ENCODE measurements around the gene ZFP36.

Gene ZFP36

DNA sequence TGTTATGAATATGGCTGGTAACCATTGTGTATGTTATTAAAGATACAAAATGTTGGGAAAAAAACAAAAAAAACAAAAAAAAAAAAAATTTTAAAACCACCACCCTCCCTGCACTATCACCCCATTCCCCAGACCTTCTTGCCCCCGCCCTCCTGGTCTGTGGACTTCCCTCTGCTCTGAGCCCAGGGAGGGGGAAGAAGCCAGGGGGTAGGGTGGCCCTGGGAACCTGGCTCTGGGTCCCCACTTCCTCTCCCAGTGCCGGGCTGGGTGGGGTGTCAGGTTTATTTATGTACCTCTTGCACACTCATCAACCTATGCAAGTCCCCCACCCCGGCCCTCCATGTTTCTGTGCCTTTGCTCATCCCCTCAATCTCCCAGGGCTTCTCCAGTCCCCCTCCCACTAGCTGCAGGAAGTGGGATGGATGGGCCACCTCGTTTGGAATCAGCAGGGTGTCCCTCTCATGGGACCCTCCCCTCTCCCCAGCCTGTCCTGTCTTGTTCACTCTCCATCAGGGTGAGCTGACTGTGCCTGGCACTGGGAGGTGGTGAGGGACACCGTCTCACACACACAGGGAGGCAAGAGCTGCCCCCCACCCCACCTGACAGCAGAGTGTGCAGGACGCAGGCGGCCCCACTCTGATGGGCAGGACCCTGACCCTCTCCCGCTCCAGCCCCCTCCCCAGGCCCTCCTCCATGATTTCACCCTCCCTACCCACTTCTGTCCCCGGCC lies 21.6 kb upstream of the ZFP36 start:
- no peak for DNase-seq

DNA sequence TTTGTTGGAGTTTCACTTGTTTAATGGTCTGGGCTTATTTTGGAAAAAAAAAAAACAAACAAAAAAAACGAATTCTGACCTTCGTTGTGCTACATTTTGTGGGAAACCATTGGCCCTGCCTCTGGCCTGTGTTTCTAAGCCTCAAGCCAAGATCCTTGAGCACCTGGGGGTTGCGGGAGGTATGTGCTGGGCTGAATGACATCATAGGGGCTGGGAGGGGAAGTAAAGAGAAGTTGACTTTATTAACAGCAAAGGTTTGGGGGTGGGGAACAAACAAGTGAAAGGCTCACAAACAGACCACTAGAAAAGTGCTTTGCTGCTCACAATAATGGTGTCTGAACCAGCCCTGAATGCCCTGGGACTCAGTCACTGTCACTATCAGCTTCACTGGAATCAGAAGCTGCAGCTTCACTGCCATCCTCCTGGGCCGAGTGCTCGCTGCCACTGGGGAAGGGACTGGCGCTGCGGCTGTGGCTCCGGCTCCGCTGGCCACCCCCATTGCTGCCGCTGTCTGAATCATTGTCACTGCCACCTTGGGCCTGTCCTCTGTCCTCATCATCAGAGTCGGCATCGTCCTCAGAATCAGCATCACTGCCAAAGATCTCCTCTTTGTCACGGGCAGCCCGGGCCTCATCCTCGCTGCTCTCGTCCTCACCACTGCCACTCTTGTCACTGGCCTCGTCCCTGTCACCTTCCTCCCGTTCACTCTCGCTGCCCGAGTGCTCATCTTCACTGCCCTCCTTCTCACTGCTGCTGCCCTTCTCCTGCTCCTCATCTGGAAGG lies 20.8 kb upstream of the ZFP36 start:
- no peak for DNase-seq

DNA sequence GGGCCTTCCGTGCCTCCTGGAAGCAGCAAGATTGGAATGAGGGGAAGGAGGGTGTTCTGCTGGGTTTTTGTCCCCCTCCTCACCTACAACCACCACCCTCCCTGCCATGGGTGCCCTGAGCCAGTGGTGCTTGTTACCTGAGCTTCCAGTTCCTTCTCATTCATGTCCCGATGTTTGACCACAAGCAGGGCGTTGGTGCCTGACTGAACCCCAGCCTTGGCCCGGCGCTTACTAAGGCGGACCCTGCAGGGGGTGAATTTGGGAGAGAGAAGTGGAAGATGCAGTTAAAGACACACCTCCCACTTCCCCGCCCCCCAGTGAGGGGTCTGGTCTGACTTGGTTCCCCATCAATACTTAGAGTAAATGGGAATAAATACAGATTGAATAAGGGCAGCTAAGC lies 20.1 kb upstream of the ZFP36 start:
- DNase-seq, result no peak

DNA sequence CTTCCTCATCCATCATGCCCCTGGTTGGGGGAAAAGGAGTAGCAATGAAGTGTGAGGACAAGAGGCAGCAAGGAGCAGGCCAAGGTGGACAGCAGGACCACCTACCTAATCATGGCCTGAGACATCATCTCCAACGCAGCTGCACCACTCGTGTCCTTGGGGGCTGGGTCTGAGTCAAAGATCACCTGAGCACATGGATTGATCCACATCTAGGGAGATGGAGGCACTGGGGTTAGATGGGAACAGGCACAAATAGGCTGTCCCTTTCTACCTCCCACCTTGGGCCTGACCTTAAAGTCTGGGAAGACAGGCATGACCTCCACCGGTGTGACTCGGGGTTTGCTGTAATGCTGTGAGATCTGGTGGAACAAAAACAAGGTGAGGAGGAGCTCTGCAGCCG lies 18.0 kb upstream of the ZFP36 start:
- no peak for DNase-seq

DNA sequence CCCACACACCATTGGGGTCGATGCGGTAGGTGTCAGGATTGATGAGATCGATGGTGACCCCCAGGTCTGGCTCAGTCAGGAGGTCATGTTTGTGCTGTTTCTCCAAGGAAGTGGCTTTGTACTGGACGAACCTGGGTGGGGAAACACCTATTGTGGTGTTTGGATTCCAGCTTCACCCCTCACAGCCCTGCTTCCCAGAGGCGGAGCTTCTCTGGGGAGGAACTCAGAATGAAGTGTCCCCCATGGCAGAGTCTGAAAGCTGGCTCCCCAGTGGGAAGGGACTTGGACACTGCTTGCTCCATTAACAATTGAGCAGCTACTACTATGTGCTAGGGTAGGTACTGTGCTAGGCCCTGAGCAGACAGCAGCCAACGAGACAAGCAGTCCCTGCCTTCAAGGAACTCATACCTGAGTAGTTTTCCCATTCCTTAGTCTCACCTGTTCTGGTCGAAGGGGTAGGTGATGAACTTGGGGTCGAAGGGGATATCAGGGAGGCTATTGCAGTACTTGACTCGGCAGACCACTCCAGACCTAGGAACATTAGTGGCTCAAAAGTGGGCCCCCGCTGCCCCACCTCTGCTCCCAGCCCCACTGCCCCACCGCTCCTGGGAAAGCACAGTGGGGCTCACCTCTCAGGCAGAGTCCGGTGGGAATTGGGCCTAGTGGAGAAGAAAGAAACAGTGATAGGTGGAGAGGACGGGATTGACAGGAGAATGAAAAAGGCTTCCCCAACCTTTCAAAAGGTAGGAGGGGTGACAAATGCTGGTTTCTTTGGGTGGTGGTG lies 16.8 kb upstream of the ZFP36 start:
- DNase-seq, result no peak

DNA sequence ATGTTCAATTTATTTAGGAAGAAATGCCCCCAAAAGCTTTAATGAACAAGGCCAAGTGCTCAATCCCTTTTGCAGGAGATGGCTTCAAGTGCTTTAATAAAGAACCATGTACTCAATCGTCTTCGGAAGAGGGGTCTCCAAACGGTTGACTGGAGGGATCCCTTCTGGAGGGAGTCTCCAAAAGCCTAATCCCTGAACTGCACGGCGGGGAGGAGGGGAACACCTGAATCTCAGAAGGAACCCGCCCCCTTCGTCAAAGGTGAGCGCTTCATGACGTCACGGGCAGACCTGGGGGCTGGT lies 16.2 kb upstream of the ZFP36 start:
- peak; percentile 80 for DNase-seq

DNA sequence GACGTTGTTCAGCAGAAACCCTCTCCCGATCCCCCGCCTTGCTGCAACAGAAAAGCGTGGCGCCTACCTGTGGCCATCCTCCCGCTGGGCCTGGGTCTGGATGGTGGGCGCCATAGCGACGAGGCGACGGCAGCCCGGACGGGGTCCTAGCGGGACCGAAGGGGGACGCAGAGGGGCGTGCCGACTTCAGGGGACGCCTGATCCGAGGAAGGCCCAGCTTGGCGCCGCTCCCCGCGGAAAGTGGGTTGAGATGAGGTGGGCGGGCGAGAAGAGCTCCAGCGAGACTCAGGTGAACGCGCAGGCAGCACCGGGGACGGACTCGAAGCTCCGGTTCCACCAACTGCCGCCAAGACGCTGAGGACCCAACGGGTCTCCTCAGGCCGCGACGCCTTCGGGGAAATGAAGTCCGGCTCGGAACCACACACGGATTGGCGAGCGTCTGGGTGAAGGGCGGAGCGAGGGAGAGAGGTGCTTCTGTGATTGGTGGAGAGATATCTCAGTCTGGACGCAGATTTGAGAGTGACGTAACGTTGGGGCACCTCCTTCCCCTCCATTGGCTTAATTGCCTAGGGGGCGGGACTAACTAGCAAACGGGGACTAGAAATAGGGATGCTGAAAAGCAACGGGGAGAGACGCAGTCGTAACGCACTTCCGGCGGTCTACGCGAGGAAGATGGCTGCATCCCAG lies 15.8 kb upstream of the ZFP36 start, which contains the start of the genes MED29 and PAF1:
Gene MED29, plus strand, starts transcription at position 628 of the 687 bp plus-strand sequence. Its CDS starts 45 bp downstream, at position 673.
Gene PAF1, minus strand, starts transcription at position 356 of the 687 bp plus-strand sequence. Its CDS starts 242 bp downstream, at position 114.
- peak; percentile 94 for DNase-seq

DNA sequence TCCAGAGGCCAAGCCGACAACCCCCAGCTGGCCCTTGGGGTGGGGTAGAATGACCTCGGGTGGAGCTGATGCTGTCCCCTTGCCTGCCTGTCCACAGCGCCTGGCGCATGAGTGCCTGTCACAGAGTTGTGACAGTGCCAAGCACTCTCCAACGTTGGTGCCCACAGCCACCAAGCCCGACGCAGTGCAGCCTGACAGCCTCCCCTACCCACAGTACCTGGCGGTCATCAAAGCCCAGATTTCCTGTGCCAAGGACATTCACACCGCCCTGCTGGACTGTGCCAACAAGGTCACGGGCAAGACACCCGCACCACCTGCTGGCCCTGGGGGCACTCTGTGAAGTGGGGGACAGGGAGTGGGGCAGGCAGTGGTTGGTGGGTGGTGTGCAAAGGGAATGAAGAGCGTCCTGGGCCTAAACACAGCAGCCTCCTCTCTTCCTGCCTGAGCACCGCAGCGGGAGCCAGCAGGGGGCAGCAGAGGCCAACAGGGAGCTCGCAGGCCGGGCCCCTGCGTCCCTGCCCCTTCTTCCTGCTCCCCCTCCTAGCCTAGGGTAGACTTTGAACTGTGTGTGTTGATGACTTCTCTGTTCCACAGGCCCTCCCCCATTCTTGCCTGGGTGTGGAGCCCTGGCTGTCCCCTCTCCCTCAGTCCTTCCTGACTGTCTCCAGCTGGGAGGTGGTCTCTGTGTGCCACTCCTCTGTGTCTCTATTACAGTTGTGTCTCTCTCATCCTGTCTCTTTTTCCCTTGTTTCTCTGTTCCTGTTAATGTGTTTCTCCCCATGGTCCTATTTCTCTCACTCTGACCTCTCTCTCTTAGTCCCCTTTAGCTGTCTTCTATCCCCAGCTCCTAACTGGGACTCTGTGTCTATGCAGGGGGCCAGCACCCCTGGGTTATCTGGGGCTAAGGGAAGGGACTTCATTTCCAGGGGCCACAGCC lies 9.0 kb upstream of the ZFP36 start:
- DNase-seq, result peak; percentile 87

DNA sequence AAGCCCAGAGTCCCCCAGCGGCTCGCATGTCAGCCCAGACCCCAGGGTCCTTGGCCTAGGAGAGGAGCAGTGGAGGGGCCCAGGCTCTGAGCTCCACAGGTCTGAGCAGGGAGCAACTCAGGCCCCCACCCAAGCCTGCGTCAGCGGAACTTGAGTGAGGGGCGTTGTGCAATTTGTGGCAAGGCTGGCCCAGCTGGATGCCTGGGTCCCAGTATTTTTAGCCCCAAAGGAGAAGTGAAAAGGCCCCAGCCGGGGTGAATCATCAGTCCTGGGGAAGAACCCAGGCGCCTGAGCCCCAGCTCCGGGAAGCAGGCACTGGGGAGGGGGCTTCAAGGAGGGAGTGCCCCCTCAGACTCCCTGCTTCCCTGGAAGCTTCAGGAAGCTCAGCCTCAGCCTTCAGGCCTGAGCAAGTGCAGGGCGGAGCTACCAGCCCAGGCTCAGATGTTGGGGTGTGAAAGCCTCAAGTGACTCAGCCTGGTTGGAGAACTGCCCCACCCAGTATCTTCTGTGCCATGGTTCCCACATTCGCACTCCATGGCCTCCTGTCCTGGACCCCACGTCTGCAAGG lies 8.3 kb upstream of the ZFP36 start:
- DNase-seq, result no peak

DNA sequence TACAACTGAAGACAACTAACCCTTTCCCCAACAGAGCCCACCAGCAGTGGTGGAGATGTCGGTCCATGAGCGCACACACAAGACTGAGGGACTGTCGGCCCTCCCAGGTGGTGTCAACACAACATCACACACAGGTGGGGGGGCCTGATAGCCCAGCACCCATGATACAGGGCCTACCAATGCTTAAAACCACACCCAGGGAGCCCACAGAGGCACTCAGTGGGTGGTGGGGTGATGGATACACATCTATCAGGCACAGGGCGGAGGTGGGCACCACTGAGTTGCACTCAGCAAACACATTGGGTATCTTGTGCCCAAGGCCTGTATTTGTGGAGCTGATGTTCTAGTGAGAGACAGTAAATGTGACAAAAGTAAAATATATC lies 7.0 kb upstream of the ZFP36 start:
- no peak for DNase-seq

DNA sequence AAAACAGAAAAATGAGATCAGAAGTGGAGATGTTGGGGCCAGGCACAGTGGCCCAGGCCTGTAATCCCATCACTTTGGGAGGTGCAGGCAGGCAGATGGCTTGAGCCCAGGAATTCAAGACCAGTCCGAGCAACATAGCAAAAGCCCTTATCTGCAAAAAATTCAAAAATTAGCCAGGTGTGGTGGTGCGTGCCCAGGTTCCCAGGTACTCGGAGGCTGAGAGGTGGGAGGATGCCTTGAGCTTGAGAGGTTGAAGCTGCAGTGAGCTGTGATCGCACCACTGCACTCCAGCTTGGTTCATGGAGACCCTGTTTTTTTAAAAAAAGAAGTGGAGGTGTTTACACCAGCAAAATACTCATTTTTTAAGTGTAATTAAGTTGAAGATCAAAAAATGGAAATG lies 6.6 kb upstream of the ZFP36 start:
- DNase-seq, result no peak

DNA sequence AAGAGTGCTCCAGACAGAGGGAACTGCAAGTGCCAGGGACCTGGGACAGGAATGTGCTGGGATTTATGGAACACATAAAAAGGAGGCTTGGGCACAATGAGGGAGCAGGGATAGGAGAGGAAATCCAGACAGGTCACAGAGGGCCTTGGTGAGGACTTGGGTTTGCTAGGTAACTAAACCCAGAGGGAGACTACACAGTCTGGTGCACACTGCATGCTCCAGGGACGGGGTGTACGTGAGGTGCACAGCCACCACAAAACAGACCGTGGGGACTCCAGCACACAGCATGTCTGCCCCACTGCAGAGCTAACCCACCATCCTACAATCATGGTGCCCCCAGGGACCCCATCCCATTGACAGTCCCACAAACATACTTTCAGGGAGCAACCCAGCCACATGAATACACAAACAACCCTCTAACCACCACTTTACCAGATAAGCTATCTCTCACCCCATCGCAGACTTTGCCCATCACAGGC lies 5.5 kb upstream of the ZFP36 start:
- DNase-seq, result no peak

DNA sequence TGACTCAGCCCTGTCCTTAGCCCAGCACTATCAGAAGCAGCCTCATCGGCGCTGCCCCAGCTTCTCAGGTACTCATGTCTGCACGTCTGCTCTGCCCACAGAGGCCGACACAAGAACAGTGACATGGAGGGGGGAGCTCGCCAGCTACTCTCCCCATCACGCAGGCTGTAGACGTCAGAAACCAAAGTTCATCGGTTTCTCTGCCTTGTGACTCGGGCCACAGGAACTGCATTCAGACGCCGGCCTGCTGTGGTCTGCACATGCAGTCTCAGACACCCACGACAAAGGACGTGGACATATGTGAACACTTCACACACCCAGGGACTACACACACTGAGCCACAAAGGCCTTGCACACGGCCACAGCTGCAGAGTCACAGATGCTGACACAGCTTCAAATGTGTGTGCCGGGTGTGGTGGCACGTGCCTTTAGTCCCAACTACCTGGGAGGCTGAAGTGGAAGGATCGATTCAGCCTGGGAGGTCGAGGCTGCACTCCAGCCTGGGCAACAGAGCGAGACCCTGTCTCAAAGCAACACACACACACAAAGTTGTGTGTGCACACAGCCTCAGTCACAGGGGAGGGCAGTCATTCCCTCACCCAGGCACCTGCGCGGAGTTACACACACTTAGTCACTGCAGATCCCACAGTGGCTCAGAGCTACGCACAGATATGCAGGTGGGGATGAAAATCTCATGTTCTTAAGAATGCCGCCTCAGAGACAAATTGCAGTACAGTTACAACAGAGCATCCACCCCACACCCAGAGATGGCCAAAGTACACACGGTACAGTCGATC lies 4.9 kb upstream of the ZFP36 start:
- peak; percentile 63 for DNase-seq

DNA sequence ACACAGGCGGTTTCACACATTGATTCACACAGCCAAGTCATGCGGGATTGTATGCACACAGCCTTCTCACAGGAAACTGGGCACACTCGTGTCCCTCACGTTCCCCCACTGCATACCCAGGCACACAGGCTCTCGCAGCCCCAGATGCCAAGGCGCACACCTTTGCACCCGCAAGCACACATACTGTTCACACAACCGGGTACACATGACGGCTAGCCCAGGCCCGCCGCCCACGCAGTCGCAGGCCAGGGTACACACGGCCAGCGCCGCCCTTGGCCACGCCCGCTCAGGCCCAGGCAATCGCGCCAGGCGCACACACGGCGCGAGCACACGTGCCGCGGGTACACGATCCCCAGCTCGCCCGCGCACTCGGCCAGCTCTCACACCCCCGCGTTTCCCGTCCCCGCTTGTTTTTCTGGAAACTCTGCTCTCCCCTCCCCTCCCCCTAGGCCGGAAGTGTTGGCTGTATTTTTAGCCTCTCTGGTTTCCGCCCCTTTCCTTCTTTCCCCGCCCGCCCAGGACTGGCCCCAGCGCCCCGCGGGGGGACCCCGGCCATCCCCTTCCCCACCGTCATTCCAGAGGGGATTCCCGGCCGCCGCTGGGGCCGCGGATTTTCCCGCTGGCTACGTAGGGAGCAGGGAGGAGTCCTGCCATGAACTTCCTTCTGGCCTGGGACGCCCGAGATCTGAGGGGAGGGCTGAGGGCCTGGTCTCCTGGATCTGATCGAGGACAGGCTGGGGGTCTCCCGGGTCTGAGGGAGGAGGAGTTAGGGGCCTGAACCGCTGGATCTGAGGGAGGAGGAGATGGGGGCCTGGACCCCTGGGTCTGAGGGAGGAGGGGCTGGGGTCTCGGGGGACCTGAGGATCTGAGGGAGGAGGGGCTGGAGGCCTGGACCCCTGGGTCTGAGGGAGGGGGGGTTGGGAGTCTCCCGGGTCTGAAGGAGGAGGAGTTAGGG lies 4.0 kb upstream of the ZFP36 start:
- peak; percentile 83 for DNase-seq

DNA sequence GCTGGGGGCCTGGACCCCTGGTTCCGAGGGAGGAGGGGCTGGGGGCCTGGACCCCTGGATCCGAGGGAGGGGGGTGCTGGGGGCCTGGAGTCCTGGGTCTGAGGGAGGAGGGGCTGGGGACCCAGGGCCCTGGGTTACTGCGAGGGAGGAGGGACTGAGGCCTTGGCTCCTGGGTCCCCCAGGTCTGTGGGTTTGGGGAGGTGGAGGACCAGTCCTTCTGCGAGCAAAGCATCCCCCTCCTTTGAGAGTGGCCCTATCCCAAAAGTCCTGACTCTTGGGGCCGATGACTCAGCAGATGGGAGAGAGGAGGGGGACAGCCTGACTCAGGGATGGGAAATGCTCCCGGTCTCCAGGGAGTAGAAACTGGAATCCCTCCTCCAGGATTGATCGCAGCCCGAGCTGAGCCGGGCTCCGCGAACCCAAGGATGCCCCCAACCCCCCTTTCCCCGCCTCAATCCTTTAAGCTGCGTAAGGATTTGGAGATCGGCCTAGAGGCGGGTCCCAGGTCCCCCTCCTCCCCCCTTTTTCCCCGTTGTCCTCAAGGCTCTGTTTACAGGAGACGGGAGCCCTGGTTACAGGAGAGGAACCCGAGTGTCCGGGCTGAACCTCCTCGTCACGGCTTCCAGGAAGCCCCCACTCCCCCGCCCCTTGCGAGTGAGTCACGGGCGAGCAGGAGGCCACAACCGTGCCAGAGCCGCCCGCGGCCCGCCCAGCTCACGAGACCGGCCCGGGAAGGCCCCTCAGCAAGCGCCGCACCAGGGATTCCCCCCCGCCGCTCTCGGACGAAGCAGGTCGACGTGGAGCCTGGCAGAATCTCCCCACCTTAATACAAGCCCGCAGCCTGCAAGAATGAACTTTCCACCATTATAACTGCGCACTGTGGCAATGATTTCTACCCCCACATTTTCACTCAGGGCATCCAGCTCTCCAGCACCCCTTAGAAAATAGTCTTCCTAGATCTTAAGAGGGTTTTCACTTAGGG lies 3.0 kb upstream of the ZFP36 start:
- peak; percentile 94 for DNase-seq

DNA sequence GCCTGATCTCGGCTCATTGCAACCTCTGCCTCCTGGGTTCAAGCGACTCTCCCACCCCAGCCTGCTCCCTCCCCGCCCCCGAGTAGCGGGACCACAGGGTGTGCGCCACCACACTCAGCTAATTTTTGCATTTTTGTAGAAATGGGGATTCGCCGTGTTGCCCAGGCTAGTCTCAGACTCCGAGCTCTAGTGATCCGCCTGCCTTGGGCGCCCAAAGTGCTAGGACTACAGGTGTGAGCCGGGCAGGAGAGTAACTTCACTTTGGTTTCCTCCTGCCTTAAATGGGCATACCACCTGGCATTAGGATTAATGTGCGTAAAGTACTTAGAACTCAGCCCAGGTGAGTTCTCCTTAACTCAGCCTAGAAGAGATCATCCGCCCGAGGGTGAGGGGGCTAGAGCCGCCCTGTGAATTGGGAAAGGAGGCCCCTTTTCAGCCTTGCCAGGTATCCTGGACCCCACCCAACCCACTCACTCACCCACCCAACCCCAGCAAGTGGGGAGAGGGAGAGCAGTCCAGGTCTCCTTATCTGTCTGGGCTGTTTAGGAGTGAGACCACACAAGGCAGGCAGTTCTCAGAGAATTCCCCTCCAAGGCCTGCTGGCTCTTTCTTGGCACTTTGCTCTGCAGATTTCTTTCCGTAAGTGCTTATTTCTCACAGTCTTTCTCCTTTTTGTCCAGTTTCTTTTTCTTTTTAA lies 1.2 kb upstream of the ZFP36 start:
- DNase-seq, result no peak

DNA sequence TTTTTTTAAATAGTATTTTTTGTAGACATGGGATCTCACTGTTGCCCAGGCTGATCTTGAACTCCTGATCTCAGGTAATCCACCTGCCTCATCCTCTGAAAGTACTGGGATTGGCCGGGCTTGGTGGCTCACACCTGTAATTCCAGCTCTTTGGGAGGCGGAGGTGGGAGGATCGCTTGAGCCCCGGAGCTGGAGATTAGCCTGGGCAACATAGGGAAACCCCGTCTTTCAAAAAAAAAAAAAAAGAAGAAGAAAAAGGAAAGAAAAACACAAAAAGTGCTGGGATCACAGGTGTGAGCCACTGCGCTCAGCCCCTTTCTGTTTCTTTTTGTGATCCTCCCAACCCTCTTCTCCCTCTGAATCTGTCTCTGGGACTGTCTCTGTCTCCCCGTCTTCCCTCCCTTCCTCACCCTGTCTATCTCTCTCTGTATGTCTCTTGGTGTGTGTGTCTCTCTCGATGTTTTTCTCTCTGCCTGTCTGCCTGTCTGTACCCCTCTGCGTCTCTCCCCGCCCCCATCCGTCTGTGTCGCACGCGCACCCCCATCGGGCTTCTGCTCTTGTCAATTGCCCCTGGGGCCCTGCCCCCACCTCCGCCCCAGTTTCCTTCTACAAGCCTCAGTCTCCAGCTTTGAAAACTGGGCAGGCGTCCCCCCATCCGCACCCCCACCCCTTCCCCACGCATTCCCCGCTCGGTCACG lies 540 bp upstream of the ZFP36 start:
- DNase-seq, result peak; percentile 78

All from effector CD8-positive, alpha-beta T cell (primary cell).